Spleen (tissue), 11 donors: Measurements from ENCODE around the gene MIS18BP1. TPM values are rescaled to one million over a fixed set of nuclear protein-coding genes. Genes with fewer than 3 reads are reported as not detected.

Source experiments
- DNase-seq: peaks from one replicate; pipeline ENCODE4 v3.0.0-alpha.2; 2020
- H3K27ac ChIP-seq, 8 donors: fragments of 200-600 bp; sonication (generic) in 7 of 8; 1 replicate in 4 of 8; 2 replicates in 4 of 8; pipeline versions ENCODE4 v1.5.0 to v1.8.0; 2016 to 2021; ENCODE audit warnings: inconsistent platforms in 4 of 8, mild to moderate bottlenecking in 4 of 8, moderate library complexity in 1 of 8
- H3K27me3 ChIP-seq, 7 donors: fragments of 200-600 bp; sonication (generic) in 6 of 7; replicated peaks in 1 of 7; 1 replicate in 4 of 7; 2 replicates in 3 of 7; pipeline versions ENCODE4 v1.5.0 to v1.8.0; 2016 to 2021; ENCODE audit warnings: inconsistent platforms in 3 of 7, mild to moderate bottlenecking in 1 of 7
- H3K36me3 ChIP-seq, 6 donors: fragments of 200-600 bp; sonication (generic) in 5 of 6; 1 replicate in 4 of 6; 2 replicates in 2 of 6; pipeline versions ENCODE4 v1.5.0 to v1.8.0; 2016 to 2021; ENCODE audit warnings: inconsistent platforms in 2 of 6
- H3K4me1 ChIP-seq, 6 donors: fragments of 200-600 bp; sonication (generic) in 5 of 6; 1 replicate in 3 of 6; 2 replicates in 3 of 6; pipeline versions ENCODE4 v1.5.0 to v1.8.0; 2016 to 2021; ENCODE audit warnings: inconsistent platforms in 3 of 6
- H3K4me3 ChIP-seq, 8 donors: fragments of 200-600 bp; sonication (generic) in 7 of 8; 1 replicate in 4 of 8; 2 replicates in 4 of 8; pipeline versions ENCODE4 v1.5.0 to v1.8.0; 2016 to 2021; ENCODE audit warnings: inconsistent platforms in 4 of 8, mild to moderate bottlenecking in 4 of 8, moderate library complexity in 2 of 8
- H3K9me3 ChIP-seq, 8 donors: fragments of 200-600 bp; sonication (generic) in 7 of 8; 1 replicate in 4 of 8; 2 replicates in 4 of 8; pipeline versions ENCODE4 v1.5.0 to v1.8.0; 2016 to 2021; ENCODE audit warnings: inconsistent platforms in 4 of 8
- POLR2A ChIP-seq, 3 donors: fragments of 450-650 bp; IDR thresholded peaks; one replicate each; pipeline ENCODE4 v1.5.1; 2017; ENCODE audit warnings: antibody characterized with exemption in 3 of 3, mild to moderate bottlenecking in 1 of 3
- POLR2AphosphoS5 ChIP-seq, 3 donors: sonication (generic); formaldehyde crosslinking; IDR thresholded peaks; one replicate each; pipeline ENCODE4 v1.5.1; 2017; ENCODE audit warnings: antibody characterized with exemption in 3 of 3
- WGBS, 5 donors: extraction: QIAGEN DNeasy Blood & Tissue Kit in 3 of 5; methylation state at CpG; one replicate each; pipeline versions ENCODE4 v1.1.5 to v1.1.7; 2013 to 2018; 5-methylcytosine and 5-hydroxymethylcytosine counted together
- intact Hi-C: fragments of 100-400 bp; cut with DNase I; formaldehyde crosslinking; loops from one replicate; pipeline ENCODE4 v1.15.0; 2023; ENCODE audit warnings: low total_unique reads
- polyA plus RNA-seq, 3 donors: library from polyadenylated mRNA; stranded (reverse); fragments of 200-250 nt; gene quantifications; one replicate each; pipeline ENCODE4 v1.2.1, GENCODE V29; 2013
- total RNA-seq, 7 donors: library from RNA; depleted of rRNA in 3 of 7; stranded (reverse); fragments of >200 nt in 3 of 7; fragmentation: NEBNext Ultra II Directional in 4 of 7; extraction: Animal tissue kit (Norgen Biotek cat#: 25700) in 4 of 7; gene quantifications; one replicate each; pipeline versions ENCODE4 v1.1.0 to v1.2.1, GENCODE V29; 2016 to 2021
- TF ChIP-seq, protein P1 (sequence below), 11 experiments: fragments of 200-600 bp in 7 of 11; fragments of 450-650 bp in 4 of 11; sonication (generic) in 4 of 11; IDR thresholded peaks in 8 of 11; conservative IDR thresholded peaks in 3 of 11; 1 replicate in 7 of 11; 2 replicates in 4 of 11; pipeline versions ENCODE4 v1.4.0 to v1.8.0; 2016 to 2021; ENCODE audit warnings: antibody characterized with exemption in 11 of 11, inconsistent platforms in 4 of 11, mild to moderate bottlenecking in 1 of 11
- donor health status: healthy with polysubstance abuse.
- donor health status: DM: no; HTN: no; CAD: no; lungs with moderate emphysema.
- donor health status: DM: no; HTN: no; CAD: no.
- donor health status: Bipolar disorder and iron deficiency.
- donor health status: healthy.
- donor health status: DM: no; HTN: no; CAD: no.
- donor health status: DM: yes; HTN: yes; CAD: no.

MIS18BP1 gene
- total and polyA plus RNA-seq, 10 donors = 12.8 to 86.3 (median 44.8) TPM

DNA sequence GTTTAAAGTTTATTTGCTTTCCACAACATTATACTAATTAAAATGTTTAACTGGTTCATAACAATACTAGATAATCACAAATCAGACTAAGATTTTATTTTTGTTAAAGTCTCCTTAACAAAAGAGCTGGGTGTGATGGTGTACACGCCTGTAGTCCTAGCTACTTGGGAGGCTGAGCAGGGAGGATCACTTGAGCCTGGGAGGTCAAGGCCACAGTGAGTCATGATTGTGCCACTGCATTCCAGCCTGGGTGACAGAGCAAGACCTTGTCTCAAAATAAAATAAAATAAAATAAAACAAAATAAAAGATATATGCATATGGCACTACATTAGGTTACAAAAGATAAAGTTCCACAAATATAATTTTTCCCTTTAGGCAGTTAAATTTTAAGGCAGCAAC, 5.6 kb downstream of the MIS18BP1 start:
- Histone ChIP-seq H3K4me3 (no peak overlapping the region), H3K36me3 (peaks cover 0 to 2% (median 0%) of the 10 kb centered on the region in 6 donors), H3K27me3 (no peaks in the 10 kb centered on the region), H3K27ac (no peak overlapping the region), H3K4me1 (peaks cover 5 to 97% (median 52%) of the 10 kb centered on the region in 6 donors), H3K9me3 (no peaks in the 10 kb centered on the region)
- TF ChIP-seq, protein P1, sequence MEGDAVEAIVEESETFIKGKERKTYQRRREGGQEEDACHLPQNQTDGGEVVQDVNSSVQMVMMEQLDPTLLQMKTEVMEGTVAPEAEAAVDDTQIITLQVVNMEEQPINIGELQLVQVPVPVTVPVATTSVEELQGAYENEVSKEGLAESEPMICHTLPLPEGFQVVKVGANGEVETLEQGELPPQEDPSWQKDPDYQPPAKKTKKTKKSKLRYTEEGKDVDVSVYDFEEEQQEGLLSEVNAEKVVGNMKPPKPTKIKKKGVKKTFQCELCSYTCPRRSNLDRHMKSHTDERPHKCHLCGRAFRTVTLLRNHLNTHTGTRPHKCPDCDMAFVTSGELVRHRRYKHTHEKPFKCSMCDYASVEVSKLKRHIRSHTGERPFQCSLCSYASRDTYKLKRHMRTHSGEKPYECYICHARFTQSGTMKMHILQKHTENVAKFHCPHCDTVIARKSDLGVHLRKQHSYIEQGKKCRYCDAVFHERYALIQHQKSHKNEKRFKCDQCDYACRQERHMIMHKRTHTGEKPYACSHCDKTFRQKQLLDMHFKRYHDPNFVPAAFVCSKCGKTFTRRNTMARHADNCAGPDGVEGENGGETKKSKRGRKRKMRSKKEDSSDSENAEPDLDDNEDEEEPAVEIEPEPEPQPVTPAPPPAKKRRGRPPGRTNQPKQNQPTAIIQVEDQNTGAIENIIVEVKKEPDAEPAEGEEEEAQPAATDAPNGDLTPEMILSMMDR (IDR thresholded peaks at IDR 0.05 in 8 of 11, conservative IDR thresholded peaks at IDR 0.05 in 3 of 11) = no peak
- TF ChIP-seq POLR2AphosphoS5 (IDR thresholded peaks at IDR 0.05) (no peak), POLR2A (IDR thresholded peaks at IDR 0.05) (no peak)
- intact Hi-C loops = no loop called here
- DNase-seq = no peak
- 82 to 93% (median 88%) methylated on average over 1 of the region's 1 CpG for WGBS, 5 donors

DNA sequence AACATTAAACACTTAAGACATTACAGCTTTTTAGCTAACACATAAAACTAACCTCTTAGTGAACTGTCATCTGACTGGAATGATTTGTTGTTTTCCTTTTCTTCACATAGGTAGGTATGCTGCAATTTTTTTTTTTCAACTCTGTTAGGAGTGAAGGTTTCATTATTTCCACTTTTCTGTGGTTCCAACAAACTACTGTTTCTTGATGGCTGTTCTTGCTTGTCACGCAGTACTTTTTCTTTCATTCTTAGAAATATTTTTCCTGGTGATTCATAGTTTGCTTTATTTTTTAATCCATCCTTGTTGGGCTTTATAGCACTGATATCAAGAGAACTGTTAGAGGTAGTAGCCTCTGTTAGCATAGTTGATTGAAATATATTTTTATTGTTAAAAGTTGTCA, 6.3 kb downstream of the MIS18BP1 start:
- Histone ChIP-seq H3K27ac (no peak overlapping the region), H3K4me3 (no peak overlapping the region), H3K36me3 (peaks cover 0 to 9% (median 0%) of the 10 kb centered on the region in 6 donors), H3K4me1 (peaks cover 5 to 97% (median 49%) of the 10 kb centered on the region in 6 donors), H3K9me3 (no peaks in the 10 kb centered on the region), H3K27me3 (no peaks in the 10 kb centered on the region)
- TF ChIP-seq POLR2A (IDR thresholded peaks at IDR 0.05) (no peak), POLR2AphosphoS5 (IDR thresholded peaks at IDR 0.05) (no peak)
- TF ChIP-seq, protein P1 (IDR thresholded peaks at IDR 0.05 in 8 of 11, conservative IDR thresholded peaks at IDR 0.05 in 3 of 11) = no peak
- intact Hi-C loops = no loop called here
- DNase-seq = no peak
- 50 to 63% (median 58%) methylated on average over 1 of the region's 1 CpG for WGBS, 5 donors

DNA sequence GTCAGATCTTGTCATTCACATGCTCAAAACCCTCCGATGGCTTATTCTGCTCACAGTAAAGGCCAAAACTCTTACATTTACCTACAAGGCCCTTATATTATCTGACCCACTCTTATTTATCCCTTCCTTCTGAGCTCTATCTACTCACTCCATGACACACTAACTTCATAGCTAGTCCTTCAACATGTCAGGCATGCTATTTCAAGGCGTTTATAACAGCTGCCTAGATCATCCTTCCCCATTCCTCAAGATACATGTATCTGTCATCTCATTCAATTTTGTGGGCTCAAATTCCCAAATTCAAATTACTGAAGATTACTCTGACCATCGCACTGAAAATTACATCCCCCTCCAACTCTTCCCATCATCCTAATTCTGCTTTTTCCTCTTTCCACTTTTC, 6.9 kb downstream of the MIS18BP1 start:
- Histone ChIP-seq H3K9me3 (no peaks in the 10 kb centered on the region), H3K27ac (no peak overlapping the region), H3K4me1 (peaks cover 4 to 92% (median 43%) of the 10 kb centered on the region in 6 donors), H3K36me3 (peaks cover 0 to 11% (median 0%) of the 10 kb centered on the region in 6 donors), H3K4me3 (no peak overlapping the region), H3K27me3 (no peaks in the 10 kb centered on the region)
- TF ChIP-seq POLR2A (IDR thresholded peaks at IDR 0.05) = no peak
- TF ChIP-seq, protein P1 (IDR thresholded peaks at IDR 0.05 in 8 of 11, conservative IDR thresholded peaks at IDR 0.05 in 3 of 11) = no peak
- no peak for TF ChIP-seq POLR2AphosphoS5 (IDR thresholded peaks at IDR 0.05)
- DNase-seq = no peak
- WGBS, 5 donors = 69 to 92% (median 86%) methylated on average over 3 of the region's 3 CpGs
- intact Hi-C loops = no loop called here

DNA sequence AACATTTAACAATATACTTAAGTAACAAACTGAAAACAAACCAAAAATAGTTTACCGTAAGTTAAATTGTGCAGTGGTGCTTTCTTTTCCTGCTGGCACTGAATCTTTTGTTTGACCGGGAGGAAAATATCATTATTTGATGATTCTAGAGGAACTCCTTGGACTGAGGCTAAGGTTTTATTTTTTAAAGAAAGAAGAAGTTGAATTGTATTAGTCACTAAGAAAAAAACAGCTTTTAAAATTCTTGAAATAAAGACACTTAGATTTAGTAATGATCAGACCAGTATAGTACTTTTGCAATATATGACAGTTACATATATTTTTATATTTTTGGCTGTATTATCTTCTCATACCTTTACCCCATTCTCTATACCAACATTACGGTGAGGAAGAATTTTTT, 10.3 kb downstream of the MIS18BP1 start:
- no peaks in the 10 kb centered on the region for H3K27me3 ChIP-seq
- TF ChIP-seq POLR2AphosphoS5 (IDR thresholded peaks at IDR 0.05) = no peak
- TF ChIP-seq, protein P1 (IDR thresholded peaks at IDR 0.05 in 8 of 11, conservative IDR thresholded peaks at IDR 0.05 in 3 of 11) = no peak
- no peak for TF ChIP-seq POLR2A (IDR thresholded peaks at IDR 0.05)
- WGBS, 5 donors = 65 to 72% (median 71%) methylated on average over 3 of the region's 3 CpGs
- DNase-seq = no peak
- intact Hi-C loops = no loop called here
- no peak overlapping the region for H3K4me3 ChIP-seq
- peaks cover 0 to 13% (median 5%) of the 10 kb centered on the region in 6 donors for H3K36me3 ChIP-seq
- no peaks in the 10 kb centered on the region for H3K9me3 ChIP-seq
- peaks cover 0 to 57% (median 15%) of the 10 kb centered on the region in 6 donors for H3K4me1 ChIP-seq
- H3K27ac ChIP-seq = peak overlapping the region in 5 of 8 donors; percentile 16 to 39 (median 21)
